Bronchus fibroblast of lung (primary cell): ENCODE results near the gene MRPS5. TPM values are rescaled to one million over a fixed set of nuclear protein-coding genes. Genes with fewer than 3 reads are reported as not detected.

Experiments
- total RNA-seq: library from RNA; depleted of rRNA; stranded (reverse); fragments of >200 nt; gene quantifications from 2 replicates; pipeline ENCODE4 v1.2.3, GENCODE V29; 2015

MRPS5 gene
- total RNA-seq = 37.3 and 43.0 TPM in 2 replicates

GRCh38 chr2:95121407-95122196 is at the start of gene MRPS5:
MRPS5 (minus strand) TSS chr2:95121808; CDS start chr2:95121791, 17 bp downstream.

DNA sequence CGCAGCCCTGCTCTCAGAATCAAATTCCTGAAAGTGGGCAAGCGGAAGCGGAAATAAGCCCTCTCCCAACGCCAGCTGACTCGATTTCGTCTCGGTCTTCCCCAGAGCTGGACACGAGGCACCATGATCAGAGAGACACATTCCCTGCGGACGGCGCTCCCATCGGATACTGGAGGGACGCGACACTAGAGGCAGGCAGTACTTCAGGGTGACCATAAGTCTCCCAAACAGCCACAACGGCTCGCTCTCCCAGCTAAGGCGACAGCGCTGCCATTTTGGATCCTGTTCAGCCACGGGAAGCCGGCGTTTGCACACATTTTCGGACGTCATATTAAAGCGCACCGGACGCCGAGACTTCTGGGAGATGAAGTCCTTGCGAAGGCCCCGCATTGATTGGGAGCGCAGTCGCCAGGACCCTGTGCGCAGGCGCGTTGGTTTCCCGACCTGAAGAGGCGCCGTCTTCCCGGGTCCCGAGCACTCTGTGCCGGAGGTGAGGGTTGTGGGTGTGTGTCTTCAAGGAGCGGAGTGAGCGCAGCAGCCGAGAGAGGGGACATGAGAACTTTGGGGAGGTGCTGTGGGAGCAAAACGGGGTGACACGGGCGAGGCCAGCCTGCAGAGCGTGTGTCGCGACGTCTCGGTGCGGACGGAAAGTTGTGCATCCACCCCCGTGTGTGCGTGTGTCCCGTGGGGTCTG is 43.9 kb upstream of the MRPS5 start, which contains the start of gene ZNF2:
ZNF2 (plus strand) TSS at position 439 of the 694 bp plus-strand sequence. CDS start 10,418 bp downstream, outside the sequence.

GRCh38 chr2:95159690-95160449 is 38.3 kb upstream of the MRPS5 start, which contains the start of gene ZNF514:
ZNF514 (minus strand) TSS chr2:95159848; CDS start chr2:95153253, 6,595 bp downstream.

Other genes with a start within 250 kb of the MRPS5 start
- not detected in 2 replicates for gene MAL, start 96.1 kb downstream of the MRPS5 start, total RNA-seq
- 4.6 and 5.5 TPM in 2 replicates for gene ZNF514, start 38.0 kb upstream of the MRPS5 start, total RNA-seq
- 2.5 and 2.7 TPM in 2 replicates for gene ZNF2, start 44.0 kb upstream of the MRPS5 start, total RNA-seq
- 2.2 and 2.8 TPM in 2 replicates for gene ZNF892, start 85.7 kb upstream of the MRPS5 start, total RNA-seq
- gene PROM2, start 152.6 kb upstream of the MRPS5 start, total RNA-seq = 0.17 and 0.45 TPM in 2 replicates
- gene KCNIP3, start 175.5 kb upstream of the MRPS5 start, total RNA-seq = 2.0 and 2.5 TPM in 2 replicates